Fibroblast of peridontal ligament (primary cell): ENCODE data around the gene OR7A5.
A peak's percentile ranks its signal among the peaks of the same experiment; 100 is the strongest.
"Not testable (repeated sequence)": the region's sequence is repeated elsewhere in the genome, so short reads cannot be mapped to it uniquely, and the experiment has no call there.

Experiments used
- DNase-seq: peaks from one replicate; pipeline ENCODE4 v3.0.0-alpha.2; 2010; ENCODE audit errors: extremely low read depth

OR7A5 gene

DNA sequence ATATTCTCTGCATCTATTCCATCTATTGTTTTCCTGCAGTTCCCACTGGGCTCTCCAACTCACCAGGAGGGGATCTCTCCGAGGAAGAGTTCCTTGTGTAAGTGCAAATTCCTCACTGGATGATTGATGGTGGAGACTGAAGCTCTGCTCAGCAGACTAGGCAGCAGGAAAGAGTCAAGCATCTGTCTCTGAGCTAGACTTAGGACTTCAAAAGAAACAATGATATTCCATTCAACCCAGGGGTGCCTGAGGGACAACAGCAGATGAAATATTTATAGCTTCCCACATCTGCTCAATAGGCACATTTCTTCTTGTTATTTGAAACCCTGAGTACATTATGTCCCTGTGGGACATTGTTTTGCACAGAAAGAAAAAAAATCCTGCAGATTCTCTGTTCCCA lies at the start of gene OR7A5, which contains the start of gene OR7C1:
Gene OR7A5, minus strand, starts transcription at position 175 of the 400 bp plus-strand sequence. CDS start 6,944 bp downstream, outside the sequence.
Gene OR7C1, minus strand, starts transcription at position 175 of the 400 bp plus-strand sequence. CDS start 35,049 bp downstream, outside the sequence.
- DNase-seq: no peak

DNA sequence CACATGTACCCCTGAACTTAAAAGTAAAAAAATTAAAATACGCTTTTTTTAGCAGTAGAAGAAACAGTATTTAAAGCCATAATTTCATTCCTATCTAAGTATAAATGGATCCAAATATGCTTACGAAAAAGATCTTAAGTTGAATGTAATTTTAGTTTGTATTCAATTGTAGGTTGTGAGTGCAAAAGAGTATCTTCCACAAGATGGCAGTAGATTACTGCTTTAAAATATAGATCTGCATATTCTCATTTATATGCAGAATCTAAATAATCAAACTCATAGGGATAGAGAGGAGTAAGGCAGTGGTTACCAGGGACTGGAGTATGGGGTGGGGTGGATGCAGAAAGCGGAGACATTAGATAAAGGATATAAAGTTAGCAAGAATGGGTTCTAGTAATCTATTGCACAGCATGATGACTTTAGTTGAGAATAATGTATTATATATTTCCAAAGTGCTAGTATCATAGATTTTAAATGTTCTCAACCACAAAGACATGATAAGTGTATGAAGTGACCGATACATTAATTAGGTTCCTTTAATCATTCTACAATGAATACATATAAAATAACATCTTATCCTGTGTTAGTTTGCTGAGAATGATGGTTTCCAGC lies 36.7 kb upstream of the OR7A5 start:
- DNase-seq: peak; percentile 20

- DNase-seq: no peak
Observed at GRCh38 chr19:14868497-14868896, 33.5 kb upstream of the OR7A5 start.

- DNase-seq: no peak
Observed at GRCh38 chr19:14848822-14849221, 13.8 kb upstream of the OR7A5 start, which contains the start of gene OR7A10. OR7A10 (minus strand) TSS chr19:14848922; CDS start chr19:14841877, 7,045 bp downstream.

DNA sequence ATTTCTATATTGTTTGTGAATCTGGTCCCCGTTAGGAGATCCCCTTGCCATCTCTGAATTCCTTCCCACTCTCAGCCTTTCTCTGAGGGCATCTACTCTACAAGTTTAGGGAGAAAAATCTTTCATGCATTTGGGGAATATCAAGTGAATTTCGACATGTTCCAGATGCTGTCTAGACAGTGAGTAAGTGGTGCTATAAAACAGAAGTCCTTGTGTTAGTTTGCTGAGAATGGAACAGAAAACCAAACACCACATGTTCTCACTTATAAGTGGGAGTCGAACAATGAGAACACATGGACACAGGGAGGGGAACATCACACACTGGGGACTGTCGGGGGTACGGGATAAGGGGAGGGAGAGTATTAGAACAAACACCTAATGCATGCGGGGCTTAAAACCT lies 8.6 kb upstream of the OR7A5 start:
- DNase-seq: no peak

DNA sequence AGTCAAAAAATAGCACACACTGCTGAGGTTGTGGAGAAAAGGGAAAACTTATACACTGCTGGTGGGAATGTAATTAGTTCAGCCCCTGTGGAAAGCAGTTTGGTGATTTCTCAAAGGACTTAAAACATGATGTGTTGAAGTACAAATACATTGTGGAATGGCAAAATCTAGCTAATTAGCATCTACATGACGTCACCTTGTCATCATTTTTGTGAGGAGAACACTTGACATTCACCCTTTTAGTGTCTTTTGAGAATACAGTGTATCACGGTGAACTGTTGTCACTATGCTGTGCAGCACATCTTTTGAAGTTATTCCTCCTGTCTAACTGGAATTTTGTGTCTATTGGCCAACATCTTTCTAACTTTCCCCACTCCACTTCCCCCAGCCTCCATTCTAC lies 8.2 kb upstream of the OR7A5 start:
- DNase-seq: no peak

DNA sequence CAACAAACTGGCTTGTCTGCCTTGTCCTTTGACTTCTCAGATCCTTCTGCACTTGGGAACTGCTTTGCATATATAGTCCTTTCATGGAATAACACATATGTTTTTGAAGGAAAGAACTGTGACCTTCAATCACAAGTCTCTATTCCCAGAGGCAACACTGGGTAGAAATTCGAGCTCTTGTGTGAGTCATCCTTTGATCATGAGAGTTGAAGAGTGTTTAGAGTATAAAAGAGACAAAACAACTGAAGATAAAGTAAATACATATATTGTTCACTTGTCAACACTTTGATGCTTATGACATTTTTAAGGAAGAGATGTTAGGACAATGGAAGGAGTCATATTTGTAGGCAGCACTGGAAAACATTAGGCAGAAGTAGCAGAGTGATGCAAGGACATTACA lies 5.2 kb upstream of the OR7A5 start:
- DNase-seq: no peak

GRCh38 chr19:14837391-14837790 lies 2.4 kb upstream of the OR7A5 start:
- DNase-seq: no peak

DNA sequence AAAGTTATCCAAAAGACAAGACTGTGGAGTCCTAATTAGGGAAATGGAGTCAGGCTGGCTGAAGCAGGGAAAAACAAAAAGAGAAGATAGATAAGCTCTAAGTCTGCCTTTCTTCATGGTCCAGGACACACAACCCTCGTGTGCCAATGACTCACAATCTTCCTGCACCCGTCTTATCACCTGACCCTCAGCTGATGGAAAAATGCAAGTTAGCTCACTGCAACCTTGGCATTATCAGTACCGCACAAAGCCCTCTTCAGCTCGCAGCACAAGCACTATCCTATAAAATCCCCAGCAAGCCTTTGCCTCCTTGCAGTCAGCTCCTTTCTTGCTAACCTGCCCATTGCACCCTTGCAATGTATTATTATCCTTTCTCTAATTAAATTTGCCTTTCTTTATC lies 4.3 kb downstream of the OR7A5 start:
- DNase-seq: no peak

- no peak for DNase-seq
Observed at GRCh38 chr19:14826006-14826405, 9.0 kb downstream of the OR7A5 start.

DNA sequence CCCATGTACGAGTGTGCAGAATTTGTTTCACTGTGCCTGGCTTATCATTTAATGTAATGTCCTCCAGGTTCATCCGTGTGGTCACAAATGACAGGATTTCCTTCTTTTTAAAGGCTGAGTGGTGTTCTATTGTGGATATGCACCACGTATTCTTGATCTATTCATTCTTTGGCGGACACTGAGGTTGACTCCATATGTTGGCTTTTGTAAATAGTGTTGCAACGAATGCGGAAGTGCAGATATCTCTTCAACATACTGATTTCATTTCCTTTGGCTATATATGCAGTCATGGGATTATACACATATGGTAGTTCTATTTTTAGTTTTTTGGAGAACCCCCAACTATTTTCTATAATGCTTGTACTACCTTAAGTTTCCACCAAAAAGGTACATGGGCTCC lies 13.0 kb downstream of the OR7A5 start:
- no peak for DNase-seq

GRCh38 chr19:14818588-14818987 lies 16.4 kb downstream of the OR7A5 start:
- no peak for DNase-seq

- DNase-seq: no peak
Observed at GRCh38 chr19:14817052-14817451, 17.9 kb downstream of the OR7A5 start.

- no peak for DNase-seq
Observed at GRCh38 chr19:14814982-14815652, 19.9 kb downstream of the OR7A5 start.

DNA sequence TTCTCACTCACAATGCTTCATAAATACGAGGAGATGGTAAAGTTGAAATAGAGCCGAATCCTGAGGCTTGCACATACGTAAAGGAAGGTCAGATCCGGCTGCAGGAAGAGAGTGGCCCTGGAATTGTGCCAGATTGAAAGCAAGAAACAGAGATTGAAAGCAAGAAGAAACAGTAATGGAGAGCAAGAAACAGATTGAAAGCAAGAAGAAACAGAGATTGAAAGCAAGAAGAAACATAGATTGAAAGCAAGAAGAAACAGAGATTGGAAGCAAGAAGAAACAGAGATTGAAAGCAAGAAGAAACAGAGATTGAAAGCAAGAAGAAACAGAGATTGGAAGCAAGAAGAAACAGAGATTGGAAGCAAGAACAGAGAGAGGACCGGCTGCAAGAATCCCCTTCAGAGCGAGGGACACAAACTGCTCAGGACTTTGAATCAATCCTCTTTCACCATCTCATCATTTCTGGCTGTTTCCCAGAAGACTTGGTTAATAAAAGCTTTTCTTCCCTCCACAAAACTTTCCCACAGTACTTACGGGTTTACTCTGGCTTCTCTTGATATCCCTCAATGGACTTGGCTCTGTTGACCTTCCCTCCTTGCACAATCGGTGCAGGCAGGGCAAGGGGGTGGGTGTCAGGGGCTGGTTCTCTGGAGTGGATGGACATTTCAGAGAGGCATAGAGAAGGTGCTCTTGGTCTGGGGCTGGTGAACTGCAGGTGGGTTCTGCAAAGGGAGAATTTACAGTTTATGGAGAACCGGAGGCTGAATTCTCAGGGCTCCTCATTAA lies 25.5 kb downstream of the OR7A5 start:
- DNase-seq: no peak

DNA sequence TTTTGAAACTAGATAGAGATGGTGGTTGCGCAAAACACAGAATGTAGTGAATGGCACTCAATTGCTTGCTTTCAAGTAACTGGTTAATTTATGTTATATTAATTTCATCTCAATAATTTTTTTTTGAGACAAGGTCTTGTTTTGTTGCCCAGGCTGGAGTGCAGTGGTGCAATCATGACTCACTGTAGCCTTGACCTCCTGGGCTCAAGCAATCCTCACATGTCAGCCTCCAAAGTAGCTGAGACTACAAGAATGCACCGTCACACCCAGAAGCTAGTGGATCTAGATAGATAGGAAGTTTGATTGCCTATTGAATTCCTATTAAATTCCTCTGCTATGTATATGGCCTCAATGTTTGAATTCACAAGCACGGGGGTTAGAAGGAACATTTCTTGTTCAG lies 30.2 kb downstream of the OR7A5 start:
- no peak for DNase-seq

GRCh38 chr19:14798760-14799159 lies 36.2 kb downstream of the OR7A5 start:
- no peak for DNase-seq

- no peak for DNase-seq
Observed at GRCh38 chr19:14796021-14796420, 39.0 kb downstream of the OR7A5 start.

GRCh38 chr19:14795078-14795721 lies 39.8 kb downstream of the OR7A5 start:
- DNase-seq: no peak

DNA sequence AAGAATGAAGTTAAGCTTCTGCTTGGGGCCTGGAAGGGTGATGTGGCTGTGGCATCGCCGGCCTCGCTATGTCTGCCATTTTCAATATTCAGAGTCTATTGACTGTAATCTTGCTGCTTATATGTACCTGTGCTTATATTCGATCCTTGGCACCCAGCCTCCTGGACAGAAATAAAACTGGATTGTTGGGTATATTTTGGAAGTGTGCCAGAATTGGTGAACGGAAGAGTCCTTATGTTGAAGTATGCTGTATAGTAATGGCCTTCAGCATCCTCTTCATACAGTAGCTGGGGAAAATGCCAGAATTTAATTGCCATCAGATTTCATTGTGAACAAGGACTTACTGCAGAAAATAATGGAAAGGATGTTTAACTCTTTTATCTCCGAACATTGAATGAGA lies 42.7 kb downstream of the OR7A5 start:
- not testable (repeated sequence) for DNase-seq

DNA sequence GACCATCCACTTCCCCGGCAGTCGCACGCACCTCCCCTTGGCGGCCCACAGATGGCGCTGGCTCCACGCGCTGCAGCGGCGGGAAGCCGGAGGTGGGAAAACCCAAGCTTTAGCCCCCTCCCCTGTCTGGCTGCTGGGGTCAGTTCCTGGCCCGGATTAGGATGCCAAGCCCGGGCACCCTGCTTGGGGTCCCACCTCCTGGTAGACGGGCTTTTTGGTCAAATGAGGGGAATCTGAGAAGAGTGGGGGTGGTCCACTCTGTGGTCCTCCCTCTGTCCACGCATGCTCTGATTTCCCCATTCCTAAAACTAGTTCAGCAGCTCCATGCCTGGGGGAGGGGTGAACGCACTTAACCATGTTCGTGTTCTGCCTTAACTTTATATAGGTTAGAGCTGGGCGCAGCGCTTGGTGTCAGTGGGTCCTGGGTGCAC lies 48.5 kb downstream of the OR7A5 start:
- no peak for DNase-seq
